ENCODE data around the gene TRIM24.

Gene TRIM24

GRCh38 chr7:138542183-138542582 lies 82.1 kb downstream of the TRIM24 start:
- no peak for DNase-seq

GRCh38 chr7:138543739-138544138 lies 83.7 kb downstream of the TRIM24 start:
- no peak for DNase-seq

GRCh38 chr7:138545123-138545522 lies 85.1 kb downstream of the TRIM24 start:
- DNase-seq: no peak

GRCh38 chr7:138546064-138546619 lies 86.1 kb downstream of the TRIM24 start:
- no peak for DNase-seq

- no peak for DNase-seq
These were observed 86.8 kb downstream of the TRIM24 start for GRCh38 chr7:138546829-138547228.

GRCh38 chr7:138549082-138549481 lies 89.0 kb downstream of the TRIM24 start:
- DNase-seq: no peak

GRCh38 chr7:138550337-138550736 lies 90.3 kb downstream of the TRIM24 start:
- no peak for DNase-seq

GRCh38 chr7:138551102-138551501 lies 91.0 kb downstream of the TRIM24 start:
- DNase-seq: no peak

GRCh38 chr7:138553805-138554204 lies 93.7 kb downstream of the TRIM24 start:
- DNase-seq: no peak

- DNase-seq: no peak
These were observed 94.6 kb downstream of the TRIM24 start for GRCh38 chr7:138554674-138555073.

GRCh38 chr7:138555684-138556083 lies 95.6 kb downstream of the TRIM24 start:
- no peak for DNase-seq

- no peak for DNase-seq
These were observed 96.9 kb downstream of the TRIM24 start for GRCh38 chr7:138556771-138557484.

GRCh38 chr7:138559448-138559847 lies 99.4 kb downstream of the TRIM24 start:
- DNase-seq: no peak

GRCh38 chr7:138563808-138564207 lies 103.7 kb downstream of the TRIM24 start:
- DNase-seq: no peak

- no peak for DNase-seq
These were observed 104.3 kb downstream of the TRIM24 start for GRCh38 chr7:138564365-138564764.

- no peak for DNase-seq
These were observed 105.0 kb downstream of the TRIM24 start for GRCh38 chr7:138565071-138565450.

GRCh38 chr7:138565451-138566114 lies 105.5 kb downstream of the TRIM24 start:
- DNase-seq: no peak

- DNase-seq: no peak
These were observed 108.6 kb downstream of the TRIM24 start for GRCh38 chr7:138568655-138569054.

GRCh38 chr7:138569418-138569817 lies 109.4 kb downstream of the TRIM24 start:
- DNase-seq: no peak

- DNase-seq: no peak
These were observed 110.7 kb downstream of the TRIM24 start for GRCh38 chr7:138570715-138571114.

GRCh38 chr7:138573741-138574140 lies 113.7 kb downstream of the TRIM24 start:
- no peak for DNase-seq

- no peak for DNase-seq
These were observed 115.9 kb downstream of the TRIM24 start for GRCh38 chr7:138575897-138576428.

GRCh38 chr7:138579136-138579535 lies 119.1 kb downstream of the TRIM24 start:
- no peak for DNase-seq

- no peak for DNase-seq
These were observed 119.6 kb downstream of the TRIM24 start for GRCh38 chr7:138579671-138580070.

All from stimulated activated CD4-positive, alpha-beta T cell treated with anti-CD3 and anti-CD28 coated beads, Interleukin-4, amount 100 ng/mL, for 24 hours (primary cell).